GM21737 (cell line): ENCODE results near the gene SESN3.
"Not testable (repeated sequence)": the region's sequence is repeated elsewhere in the genome, so short reads cannot be mapped to it uniquely, and the experiment has no call there.

Experiments used
- ATAC-seq: cut with Tn5 transposase; IDR thresholded peaks from one replicate; pipeline ENCODE4 v1.9.1; 2021; ENCODE audit warnings: mild to moderate bottlenecking, moderate library complexity; ENCODE audit not compliant: unreplicated experiment

The SESN3 gene

GRCh38 chr11:95231127-95231880 is at the start of gene SESN3:
SESN3 (minus strand) TSS chr11:95231202; CDS start chr11:95230860, 342 bp downstream.
- ATAC-seq: peak; percentile 93

GRCh38 chr11:95279921-95280868 is 49.2 kb upstream of the SESN3 start:
- ATAC-seq: no peak

- no peak for ATAC-seq
Measured at GRCh38 chr11:95277868-95278267, 46.9 kb upstream of the SESN3 start.

- no peak for ATAC-seq
Measured at GRCh38 chr11:95276139-95276538, 45.1 kb upstream of the SESN3 start.

- not testable (repeated sequence) for ATAC-seq
Measured at GRCh38 chr11:95273618-95274017, 42.6 kb upstream of the SESN3 start.

- no peak for ATAC-seq
Measured at GRCh38 chr11:95269036-95269819, 38.2 kb upstream of the SESN3 start.

- ATAC-seq: no peak
Measured at GRCh38 chr11:95268391-95268790, 37.4 kb upstream of the SESN3 start.

- no peak for ATAC-seq
Measured at GRCh38 chr11:95267601-95268213, 36.7 kb upstream of the SESN3 start.

- ATAC-seq: no peak
Measured at GRCh38 chr11:95266751-95267374, 35.9 kb upstream of the SESN3 start.

- no peak for ATAC-seq
Measured at GRCh38 chr11:95264881-95265280, 33.9 kb upstream of the SESN3 start.

- no peak for ATAC-seq
Measured at GRCh38 chr11:95262994-95263765, 32.2 kb upstream of the SESN3 start.

GRCh38 chr11:95257456-95257971 is 26.5 kb upstream of the SESN3 start:
- no peak for ATAC-seq

GRCh38 chr11:95256321-95256779 is 25.3 kb upstream of the SESN3 start:
- ATAC-seq: no peak

- ATAC-seq: no peak
Measured at GRCh38 chr11:95255251-95256145, 24.5 kb upstream of the SESN3 start.

GRCh38 chr11:95254716-95255115 is 23.7 kb upstream of the SESN3 start:
- ATAC-seq: peak; percentile 10

GRCh38 chr11:95254131-95254704 is 23.2 kb upstream of the SESN3 start:
- peak; percentile 98 for ATAC-seq

- ATAC-seq: no peak
Measured at GRCh38 chr11:95253141-95253540, 22.1 kb upstream of the SESN3 start.

- no peak for ATAC-seq
Measured at GRCh38 chr11:95252586-95252985, 21.6 kb upstream of the SESN3 start.
